Common myeloid progenitor, CD34-positive (primary cell): ENCODE data around the gene IFT122.

Experiments
- CTCF ChIA-PET: fragments of 350-600 bp; sonication (Branson Sonifier 250); formaldehyde crosslinking; loops from one replicate; lab custom pipeline; 2021; ENCODE audit warnings: antibody characterized with exemption; lab: Charles Lee
- POLR2A ChIA-PET: fragments of 350-600 bp; sonication (Branson Sonifier 250); formaldehyde crosslinking; loops from one replicate; lab custom pipeline; 2021; ENCODE audit warnings: antibody characterized with exemption; lab: Charles Lee
- DNase-seq, 3 donors: peaks; one replicate each; pipeline versions ENCODE4 v3.0.0 to v3.0.0-alpha.2; 2013
- H3K27ac ChIP-seq, 2 experiments: 1 replicate in 1 of 2; 2 replicates in 1 of 2; pipeline ENCODE4 v1.7.0; 2013; ENCODE audit warnings: inconsistent platforms in 2 of 2, low read length in 2 of 2, mild to moderate bottlenecking in 2 of 2, low read depth in 1 of 2, moderate library complexity in 1 of 2; ENCODE audit not compliant: severe bottlenecking in 2 of 2, insufficient read depth in 1 of 2, poor library complexity in 1 of 2
- H3K27me3 ChIP-seq, 5 experiments: replicated peaks in 2 of 5; 1 replicate in 3 of 5; 2 replicates in 2 of 5; pipeline versions ENCODE4 v1.6.1 to v1.7.0; 2013; ENCODE audit warnings: low read length in 4 of 5, mild to moderate bottlenecking in 2 of 5, moderate library complexity in 2 of 5, inconsistent platforms in 1 of 5; ENCODE audit not compliant: insufficient read depth in 5 of 5, control insufficient read depth in 4 of 5
- H3K36me3 ChIP-seq, 4 experiments: 1 replicate in 2 of 4; 2 replicates in 2 of 4; pipeline versions ENCODE4 v1.6.1 to v1.7.0; 2013; ENCODE audit warnings: low read length in 3 of 4, control low read depth in 1 of 4, mild to moderate bottlenecking in 1 of 4; ENCODE audit not compliant: control insufficient read depth in 4 of 4, insufficient read depth in 4 of 4
- H3K4me1 ChIP-seq, 4 experiments: 1 replicate in 3 of 4; 2 replicates in 1 of 4; pipeline versions ENCODE4 v1.6.1 to v1.7.1; 2013; ENCODE audit warnings: low read length in 3 of 4, mild to moderate bottlenecking in 3 of 4, control low read depth in 1 of 4, inconsistent platforms in 1 of 4, moderate library complexity in 1 of 4; ENCODE audit not compliant: control insufficient read depth in 4 of 4, insufficient read depth in 4 of 4; ENCODE audit errors: control extremely low read depth in 1 of 4
- H3K4me3 ChIP-seq, 7 experiments: 1 replicate in 4 of 7; 2 replicates in 3 of 7; pipeline versions ENCODE4 v1.5.1 to v1.7.0; 2013; ENCODE audit warnings: mild to moderate bottlenecking in 7 of 7, low read length in 6 of 7, moderate library complexity in 6 of 7, inconsistent platforms in 2 of 7, low read depth in 2 of 7, control low read depth in 1 of 7; ENCODE audit not compliant: insufficient read depth in 4 of 7, control insufficient read depth in 1 of 7; ENCODE audit errors: extremely low read depth in 1 of 7
- H3K9me3 ChIP-seq, 5 experiments: 1 replicate in 4 of 5; 2 replicates in 1 of 5; pipeline versions ENCODE4 v1.6.1 to v1.7.1; 2013; ENCODE audit warnings: low read length in 4 of 5, mild to moderate bottlenecking in 2 of 5, inconsistent platforms in 1 of 5, low read depth in 1 of 5, moderate library complexity in 1 of 5; ENCODE audit not compliant: control insufficient read depth in 4 of 5, insufficient read depth in 2 of 5; ENCODE audit errors: control extremely low read depth in 1 of 5
- WGBS: methylation state at CpG from one replicate; pipeline ENCODE4 v1.1.5; 2013; ENCODE audit not compliant: insufficient coverage; 5-methylcytosine and 5-hydroxymethylcytosine counted together

Gene IFT122

GRCh38 chr3:129415830-129416229, 24.2 kb upstream of the IFT122 start:
- POLR2A ChIA-PET = no interaction called here

GRCh38 chr3:129416415-129416814, 23.6 kb upstream of the IFT122 start:
- CTCF ChIA-PET = interaction anchor here (0.9 kb wide), 1 partner anchor 10 kb away, joined by 3 read pairs; no protein-coding TSS in a partner anchor
- Histone ChIP-seq H3K27ac (no peak overlapping the region), H3K4me3 (no peak overlapping the region), H3K9me3 (peaks cover 0 to 3% (median 0%) of the 10 kb centered on the region in 5 experiments), H3K4me1 (no peaks in the 10 kb centered on the region), H3K36me3 (no peaks in the 10 kb centered on the region), H3K27me3 (no peaks in the 10 kb centered on the region)
- POLR2A ChIA-PET = interaction anchor here (0.6 kb wide), 1 partner anchor 129 kb away, joined by 3 read pairs; no protein-coding TSS in a partner anchor
- WGBS = 100% methylated on average over 1 of the region's 4 CpGs
- DNase-seq = peak in 2 of 3 donors; percentile 17 to 52

More at GRCh38 chr3:129415830-129416229, 24.2 kb upstream of the IFT122 start:
- H3K4me3 ChIP-seq = no peak overlapping the region
- CTCF ChIA-PET = interaction anchor here (0.9 kb wide), 1 partner anchor 10 kb away, joined by 3 read pairs; no protein-coding TSS in a partner anchor
- 100% methylated on average over 5 of the region's 6 CpGs for WGBS
- no peaks in the 10 kb centered on the region for H3K36me3 ChIP-seq
- no peak for DNase-seq
- no peak overlapping the region for H3K27ac ChIP-seq
- no peaks in the 10 kb centered on the region for H3K4me1 ChIP-seq
- peaks cover 0 to under 1% (median 0%) of the 10 kb centered on the region in 5 experiments for H3K9me3 ChIP-seq
- H3K27me3 ChIP-seq = no peaks in the 10 kb centered on the region

- no peaks in the 10 kb centered on the region for H3K36me3 ChIP-seq
- ChIA-PET POLR2A (no interaction called here), CTCF (no interaction called here)
- H3K4me1 ChIP-seq = no peaks in the 10 kb centered on the region
- H3K27me3 ChIP-seq = no peaks in the 10 kb centered on the region
- 100% methylated on average over 1 of the region's 1 CpG for WGBS
- H3K27ac ChIP-seq = no peak overlapping the region
- no peak for DNase-seq
- no peak overlapping the region for H3K4me3 ChIP-seq
- peaks cover 0 to 3% (median 0%) of the 10 kb centered on the region in 5 experiments for H3K9me3 ChIP-seq
These were observed 22.7 kb upstream of the IFT122 start for GRCh38 chr3:129417326-129417725.

GRCh38 chr3:129418041-129418973, 21.7 kb upstream of the IFT122 start:
- ChIA-PET CTCF (no interaction called here), POLR2A (no interaction called here)
- WGBS = 100% methylated on average over 11 of the region's 14 CpGs

GRCh38 chr3:129419476-129419875, 20.5 kb upstream of the IFT122 start:
- Histone ChIP-seq H3K9me3 (peaks cover 0 to 3% (median 0%) of the 10 kb centered on the region in 5 experiments), H3K4me3 (no peak overlapping the region), H3K4me1 (peaks cover 0 to 9% (median 0%) of the 10 kb centered on the region in 4 experiments), H3K27me3 (no peaks in the 10 kb centered on the region), H3K27ac (no peak overlapping the region), H3K36me3 (no peaks in the 10 kb centered on the region)
- CTCF ChIA-PET = interaction anchor here (0.7 to 1.0 kb wide), 2 partner anchors 15 to 19 kb away, joined by 3 read pairs; no protein-coding TSS in a partner anchor
- POLR2A ChIA-PET = no interaction called here
- DNase-seq = no peak
- WGBS = 93% methylated on average over 3 of the region's 4 CpGs

More at GRCh38 chr3:129418041-129418973, 21.7 kb upstream of the IFT122 start:
- Histone ChIP-seq H3K27ac (no peak overlapping the region), H3K36me3 (no peaks in the 10 kb centered on the region), H3K4me1 (no peaks in the 10 kb centered on the region), H3K4me3 (no peak overlapping the region), H3K27me3 (no peaks in the 10 kb centered on the region), H3K9me3 (peaks cover 0 to 3% (median 0%) of the 10 kb centered on the region in 5 experiments)
- no peak for DNase-seq

GRCh38 chr3:129421236-129421883, 18.7 kb upstream of the IFT122 start:
- Histone ChIP-seq H3K27me3 (no peaks in the 10 kb centered on the region), H3K9me3 (peaks cover 0 to 3% (median 0%) of the 10 kb centered on the region in 5 experiments), H3K4me1 (peaks cover 0 to 15% (median 0%) of the 10 kb centered on the region in 4 experiments), H3K27ac (no peak overlapping the region), H3K4me3 (no peak overlapping the region), H3K36me3 (no peaks in the 10 kb centered on the region)
- POLR2A ChIA-PET = no interaction called here
- no peak for DNase-seq
- over 99% methylated on average over 11 of the region's 12 CpGs for WGBS
- CTCF ChIA-PET = interaction anchor here (1.4 kb wide), 1 partner anchor 14 kb away, joined by 3 read pairs; no protein-coding TSS in a partner anchor
